Activated naive CD4-positive, alpha-beta T cell treated with anti-CD3 and anti-CD28 coated beads, Interleukin-2, amount 50 U/mL, for 16 hours (primary cell): ENCODE measurements around the gene SLC22A4.

Experiments used
- DNase-seq: peaks from one replicate; pipeline ENCODE4 v3.0.0-alpha.2; 2020

Gene SLC22A4

GRCh38 chr5:132293992-132294727 is at the start of gene SLC22A4:
TSS of gene SLC22A4 (plus strand) at chr5:132294394. CDS start at chr5:132294617, 223 bp downstream.
- peak; percentile 81 for DNase-seq

DNA sequence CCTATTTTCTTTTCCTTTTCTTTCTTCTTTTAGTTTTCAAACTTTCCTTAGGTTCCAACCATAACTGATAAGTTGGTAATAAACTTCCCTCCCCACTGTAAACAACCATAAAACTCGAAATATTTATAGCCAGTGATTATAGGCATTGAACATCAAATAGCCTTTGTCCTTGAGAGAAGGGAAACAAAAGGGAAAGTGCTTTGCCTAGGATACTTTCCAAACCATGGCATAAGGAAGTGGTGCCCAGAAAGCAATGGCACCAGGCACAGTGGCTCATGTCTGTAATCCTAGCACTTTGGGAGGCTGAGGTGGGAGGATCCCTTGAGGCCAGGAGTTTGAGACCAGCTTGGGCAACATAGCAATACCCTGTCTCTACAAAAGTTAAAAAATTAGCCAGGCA is 48.6 kb upstream of the SLC22A4 start:
- no peak for DNase-seq

DNA sequence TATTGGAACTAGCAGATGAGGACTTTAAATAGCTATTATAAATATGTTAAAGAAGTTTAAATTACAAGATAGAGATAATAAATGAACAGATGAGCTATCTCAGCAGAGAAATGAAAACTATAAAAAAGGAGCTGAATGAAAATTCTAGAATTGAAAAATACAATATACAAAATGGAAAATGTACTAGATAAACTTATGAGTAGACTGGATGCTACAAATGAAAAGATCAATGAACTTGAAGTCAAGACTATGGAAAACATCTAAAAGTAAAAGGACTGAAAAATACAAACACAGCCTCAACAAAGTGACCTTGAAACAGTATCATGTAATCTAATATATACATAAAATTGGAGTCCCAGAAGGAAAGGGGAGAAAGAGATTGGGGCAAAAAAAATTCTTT is 47.4 kb upstream of the SLC22A4 start:
- DNase-seq: no peak

GRCh38 chr5:132250547-132250946 is 43.6 kb upstream of the SLC22A4 start:
- DNase-seq: no peak

- no peak for DNase-seq
Measured at GRCh38 chr5:132251220-132251725, 42.9 kb upstream of the SLC22A4 start.

- no peak for DNase-seq
Measured at GRCh38 chr5:132253008-132253441, 41.2 kb upstream of the SLC22A4 start.

GRCh38 chr5:132253452-132254320 is 40.5 kb upstream of the SLC22A4 start:
- DNase-seq: no peak

DNA sequence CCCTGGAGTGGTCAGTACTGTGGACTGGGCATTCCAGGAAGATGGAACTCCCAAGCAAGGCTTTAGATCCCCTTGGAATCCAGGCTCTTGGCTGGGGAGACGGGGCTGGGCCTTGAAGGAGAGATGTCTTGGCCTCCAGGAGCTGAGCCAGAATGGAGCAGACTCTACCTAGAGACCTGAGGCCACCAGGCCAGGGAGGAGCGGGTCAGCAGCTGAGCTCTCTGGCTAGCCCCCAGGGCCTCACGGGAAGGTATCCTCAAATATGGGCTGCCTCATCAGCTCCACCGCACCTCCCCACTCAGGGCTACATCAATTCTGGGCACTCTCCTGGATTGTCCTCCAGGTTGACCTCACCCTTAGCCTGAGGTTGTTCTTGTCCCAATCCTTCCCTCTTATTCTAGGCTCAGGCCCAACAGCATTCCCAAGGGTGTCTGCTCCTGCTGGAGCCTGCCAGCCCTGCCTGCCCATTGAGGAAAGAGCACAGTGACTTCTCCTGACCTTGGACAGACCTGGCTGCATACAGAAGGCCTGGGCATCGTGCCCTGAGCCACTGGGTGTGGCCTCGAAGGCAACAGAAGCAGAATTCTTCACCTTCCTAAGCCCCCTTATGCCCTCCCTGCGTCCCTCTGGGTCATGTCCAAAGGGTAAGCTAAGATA is 39.7 kb upstream of the SLC22A4 start:
- DNase-seq: no peak

GRCh38 chr5:132256086-132256782 is 38.0 kb upstream of the SLC22A4 start:
- no peak for DNase-seq

DNA sequence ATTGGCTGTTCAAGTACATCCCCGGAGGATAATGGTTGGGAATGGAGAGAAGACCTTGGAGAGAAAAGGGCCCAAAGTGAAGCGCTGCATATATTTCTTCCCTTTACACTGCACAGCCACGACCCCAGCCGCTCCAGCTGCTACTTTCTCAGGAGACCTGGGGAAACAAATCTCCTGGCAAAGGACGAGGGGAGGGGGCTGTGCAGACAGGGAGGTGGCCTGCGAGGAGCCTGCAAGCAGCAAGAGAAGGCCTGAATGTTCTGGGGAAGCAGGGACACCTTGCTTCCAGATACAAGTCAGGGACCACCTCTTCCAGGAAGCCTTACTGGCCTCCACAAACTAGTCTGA is 37.4 kb upstream of the SLC22A4 start:
- DNase-seq: no peak

- no peak for DNase-seq
Measured at GRCh38 chr5:132257131-132258101, 36.8 kb upstream of the SLC22A4 start, which contains the start of gene PDLIM4. TSS of gene PDLIM4 (plus strand) at chr5:132257696. CDS start at chr5:132257735, 39 bp downstream.

DNA sequence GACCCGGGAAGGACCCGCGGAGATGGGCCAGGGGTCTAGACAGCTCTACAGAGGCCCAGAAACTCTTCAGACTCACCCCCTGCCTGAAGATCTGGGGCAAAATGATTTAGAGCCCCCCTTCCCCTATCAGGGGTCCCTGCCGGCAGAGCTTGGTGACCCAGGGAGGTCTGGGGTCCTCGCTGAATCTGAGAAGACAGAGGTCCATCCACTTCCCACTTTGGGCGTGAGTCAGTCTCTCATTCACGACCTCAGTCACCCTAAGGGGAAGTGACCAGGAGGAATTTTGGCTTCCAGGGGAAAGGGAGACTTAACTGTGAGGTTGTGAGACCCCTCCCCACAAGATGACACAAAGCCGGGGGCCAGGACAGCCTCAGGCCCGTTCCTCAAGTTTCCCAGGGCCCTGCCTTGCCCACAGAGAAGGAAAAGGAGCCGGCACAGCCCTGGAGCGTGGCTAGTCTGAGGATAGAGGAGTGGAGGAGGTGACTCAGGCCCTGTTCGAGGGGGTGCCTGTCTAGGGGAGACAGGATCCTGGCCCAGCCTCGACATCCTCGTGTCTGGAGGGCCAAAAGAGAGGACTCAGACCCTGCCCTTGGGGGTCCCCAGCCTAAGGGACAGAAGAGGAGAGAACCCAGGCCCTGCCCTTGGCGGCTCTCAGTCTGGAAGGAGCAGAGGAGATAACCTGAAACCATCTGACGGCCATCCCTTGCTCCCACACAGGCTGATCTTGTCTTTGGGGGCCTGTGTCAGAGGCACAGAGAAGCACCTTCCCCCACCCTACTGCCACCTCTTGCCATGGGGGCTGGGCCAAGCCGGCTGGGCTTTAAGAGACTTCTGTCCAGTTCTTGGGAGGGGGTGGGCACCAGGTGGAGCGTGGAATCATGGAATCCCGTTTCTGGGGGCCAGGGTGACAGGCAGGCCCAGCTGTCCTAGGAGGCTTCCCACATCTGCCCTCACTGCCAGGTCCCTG is 35.8 kb upstream of the SLC22A4 start:
- no peak for DNase-seq

GRCh38 chr5:132259069-132259851 is 34.9 kb upstream of the SLC22A4 start:
- DNase-seq: no peak

GRCh38 chr5:132260051-132260450 is 34.1 kb upstream of the SLC22A4 start:
- DNase-seq: no peak

DNA sequence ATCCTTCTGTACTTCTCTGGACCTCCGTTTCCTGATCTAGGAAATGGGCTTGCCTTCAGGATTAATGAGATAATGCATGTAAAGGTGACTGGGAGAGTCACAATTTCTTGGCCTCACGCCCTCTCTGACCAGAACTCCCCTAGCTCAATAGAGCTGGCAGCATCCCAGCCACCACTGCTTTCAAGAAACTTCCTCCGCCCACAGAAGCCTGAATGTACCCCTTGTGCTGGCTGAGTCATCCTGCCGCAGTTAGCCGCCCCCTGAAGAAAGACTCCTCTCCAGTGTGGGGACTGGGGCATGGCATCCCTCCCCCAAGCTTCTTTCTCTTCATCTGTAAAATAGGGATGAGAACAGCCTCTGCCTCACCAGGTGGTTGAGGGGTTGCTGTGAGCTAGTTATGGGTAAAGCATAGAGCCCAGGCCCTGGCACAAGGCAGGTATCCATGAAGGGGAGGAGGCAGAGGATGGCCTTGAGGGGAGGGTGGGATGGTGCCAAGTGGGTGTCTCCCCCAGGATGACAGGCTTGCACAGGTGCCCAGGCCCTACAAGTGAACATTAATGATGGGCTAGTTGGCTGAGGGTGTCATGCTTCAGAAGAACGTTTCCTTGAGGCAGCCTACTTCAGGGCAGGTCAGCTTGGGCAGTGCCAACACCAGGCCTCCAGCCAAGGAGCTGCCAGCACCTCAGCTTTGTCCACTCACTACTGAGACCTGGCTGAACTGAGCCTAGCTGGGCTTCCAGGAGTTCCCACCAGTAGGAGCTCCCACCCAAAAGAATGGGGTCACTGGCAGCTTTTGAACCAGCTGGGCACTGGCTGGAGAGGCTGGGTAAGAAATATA is 33.3 kb upstream of the SLC22A4 start:
- peak; percentile 36 for DNase-seq

- no peak for DNase-seq
Measured at GRCh38 chr5:132261881-132262845, 32.0 kb upstream of the SLC22A4 start.
